M059J (cell line): ENCODE results near the gene RNF17. TPM values are rescaled to one million over a fixed set of nuclear protein-coding genes. Genes with fewer than 3 reads are reported as not detected.

ENCODE experiments used
- total RNA-seq: library from RNA; depleted of rRNA; stranded (reverse); fragments of >200 nt; shearing (Covaris generic); gene quantifications from 2 replicates; pipeline ENCODE4 v1.2.3, GENCODE V29; 2014; rRNA removed

The RNF17 gene
- total RNA-seq, 1 experiment from 2014 or later, result not detected

Other genes with a start within 250 kb of the RNF17 start
- not detected in 2 replicates for gene ATP12A, start 83.8 kb upstream of the RNF17 start, total RNA-seq